Immature natural killer cell (primary cell): Measurements from ENCODE around the gene PRTN3. TPM values are rescaled to one million over a fixed set of nuclear protein-coding genes. Genes with fewer than 3 reads are reported as not detected.

Experiments
- DNase-seq, 3 donors: peaks; one replicate each; pipeline ENCODE4 v3.0.0; 2022; ENCODE audit warnings: mixed read lengths in 1 of 3
- H3K27ac Mint-ChIP-seq, 6 donors: one replicate each; pipeline ENCODE4 v1.8.0; 2020; ENCODE audit warnings: mixed read lengths in 6 of 6, mild to moderate bottlenecking in 5 of 6, inconsistent platforms in 4 of 6, moderate library complexity in 3 of 6
- H3K27me3 Mint-ChIP-seq, 3 donors: one replicate each; pipeline ENCODE4 v1.8.0; 2020 to 2021; ENCODE audit warnings: low read depth in 3 of 3, mild to moderate bottlenecking in 3 of 3, mixed read lengths in 3 of 3, moderate library complexity in 3 of 3, inconsistent platforms in 1 of 3
- H3K36me3 Mint-ChIP-seq, 3 donors: one replicate each; pipeline ENCODE4 v1.8.0; 2020; ENCODE audit warnings: mixed read lengths in 3 of 3, inconsistent platforms in 2 of 3, mild to moderate bottlenecking in 2 of 3
- H3K4me1 Mint-ChIP-seq, 2 donors: one replicate each; pipeline ENCODE4 v1.8.0; 2020; ENCODE audit warnings: inconsistent platforms in 2 of 2, mild to moderate bottlenecking in 2 of 2, mixed read lengths in 2 of 2, moderate library complexity in 1 of 2
- H3K4me3 Mint-ChIP-seq, 5 donors: one replicate each; pipeline ENCODE4 v1.8.0; 2020; ENCODE audit warnings: mild to moderate bottlenecking in 5 of 5, mixed read lengths in 5 of 5, inconsistent platforms in 3 of 5, moderate library complexity in 3 of 5
- H3K9me3 Mint-ChIP-seq, 6 donors: one replicate each; pipeline ENCODE4 v1.8.0; 2020; ENCODE audit warnings: mild to moderate bottlenecking in 6 of 6, mixed read lengths in 6 of 6, inconsistent platforms in 4 of 6, moderate library complexity in 3 of 6
- polyA plus RNA-seq, 3 donors: library from polyadenylated mRNA; unstranded; fragments of 300-500 nt; fragmentation: Illumina TruSeq; gene quantifications; one replicate each; pipeline ENCODE4 v1.2.3, GENCODE V29; 2021

The PRTN3 gene
- polyA plus RNA-seq, 3 donors from 2014 or later = not detected

GRCh38 chr19:863315-863620 is 22.5 kb downstream of the PRTN3 start:
- no peak for DNase-seq
- Mint-ChIP-seq H3K4me1 (peaks cover 19% of the 10 kb centered on the region in 2 donors), H3K4me3 (peak overlapping the region; percentile 80 to 89 (median 82))

DNA sequence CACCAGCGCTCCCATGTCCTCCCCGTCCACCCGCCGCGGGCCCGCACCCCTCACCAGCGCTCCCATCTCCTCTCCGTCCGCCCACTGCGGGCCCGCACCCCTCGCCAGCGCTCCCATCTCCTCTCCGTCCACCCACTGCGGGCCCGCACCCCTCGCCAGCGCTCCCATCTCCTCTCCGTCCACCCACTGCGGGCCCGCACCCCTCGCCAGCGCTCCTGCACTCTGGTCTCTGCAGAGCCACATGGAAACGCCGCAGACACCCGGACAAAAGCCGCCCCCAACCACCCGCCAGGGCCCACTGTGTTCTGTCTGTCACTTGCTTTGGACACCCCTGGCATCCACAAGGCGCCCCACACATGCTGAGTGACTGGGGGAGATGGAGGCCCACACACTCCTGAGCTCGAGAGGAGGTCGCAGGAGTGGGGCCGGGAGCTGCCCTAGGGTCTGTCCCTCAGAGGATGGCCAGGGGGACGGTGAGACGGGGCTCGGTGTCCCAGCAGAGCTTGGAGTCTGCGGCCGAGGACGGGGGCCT is 26.0 kb downstream of the PRTN3 start:
- Mint-ChIP-seq H3K27me3 (peaks cover 9 to 21% (median 10%) of the 10 kb centered on the region in 3 donors), H3K4me3 (no peak overlapping the region), H3K36me3 (peaks cover 4% of the 10 kb centered on the region in 3 donors), H3K9me3 (no peaks in the 10 kb centered on the region), H3K27ac (no peak overlapping the region), H3K4me1 (peaks cover 15 to 19% of the 10 kb centered on the region in 2 donors)
- DNase-seq = no peak

More at GRCh38 chr19:863315-863620, 22.5 kb downstream of the PRTN3 start:
- H3K27ac Mint-ChIP-seq = peak overlapping the region in 4 of 6 donors; percentile 23 to 48 (median 30)
- no peaks in the 10 kb centered on the region for H3K9me3 Mint-ChIP-seq
- H3K27me3 Mint-ChIP-seq = peaks cover 5 to 19% (median 7%) of the 10 kb centered on the region in 3 donors
- H3K36me3 Mint-ChIP-seq = peaks cover 4% of the 10 kb centered on the region in 3 donors

- peaks cover 4% of the 10 kb centered on the region in 3 donors for H3K36me3 Mint-ChIP-seq
- peaks cover 14 to 19% of the 10 kb centered on the region in 2 donors for H3K4me1 Mint-ChIP-seq
- peak overlapping the region in 2 of 6 donors; percentile 40 to 60 for H3K27ac Mint-ChIP-seq
- no peaks in the 10 kb centered on the region for H3K9me3 Mint-ChIP-seq
- H3K27me3 Mint-ChIP-seq = peaks cover 9 to 21% (median 13%) of the 10 kb centered on the region in 3 donors
- no peak overlapping the region for H3K4me3 Mint-ChIP-seq
- DNase-seq = no peak
Observed at GRCh38 chr19:867301-867793, 26.5 kb downstream of the PRTN3 start.

GRCh38 chr19:867855-868457 is 27.2 kb downstream of the PRTN3 start:
- Mint-ChIP-seq H3K9me3 (no peaks in the 10 kb centered on the region), H3K27me3 (peaks cover 6 to 21% (median 11%) of the 10 kb centered on the region in 3 donors), H3K4me3 (no peak overlapping the region), H3K36me3 (peaks cover 4% of the 10 kb centered on the region in 3 donors), H3K27ac (peak overlapping the region in 1 of 6 donors; percentile 60), H3K4me1 (peaks cover 8 to 18% of the 10 kb centered on the region in 2 donors)
- no peak for DNase-seq

GRCh38 chr19:868458-869244 is 27.9 kb downstream of the PRTN3 start:
- H3K27ac Mint-ChIP-seq = no peak overlapping the region

GRCh38 chr19:869245-870177 is 28.7 kb downstream of the PRTN3 start:
- no peak for DNase-seq
- H3K4me3 Mint-ChIP-seq = no peak overlapping the region
- no peaks in the 10 kb centered on the region for H3K9me3 Mint-ChIP-seq
- H3K4me1 Mint-ChIP-seq = peaks cover 0 to 13% of the 10 kb centered on the region in 2 donors
- peaks cover 4% of the 10 kb centered on the region in 3 donors for H3K36me3 Mint-ChIP-seq
- peaks cover 3 to 11% (median 8%) of the 10 kb centered on the region in 3 donors for H3K27me3 Mint-ChIP-seq
- H3K27ac Mint-ChIP-seq = peak overlapping the region in 2 of 6 donors; percentile 35 to 60

More at GRCh38 chr19:868458-869244, 27.9 kb downstream of the PRTN3 start:
- Mint-ChIP-seq H3K4me1 (peaks cover 4 to 17% of the 10 kb centered on the region in 2 donors), H3K27me3 (peaks cover 5 to 14% (median 10%) of the 10 kb centered on the region in 3 donors), H3K36me3 (peaks cover 4% of the 10 kb centered on the region in 3 donors), H3K9me3 (no peaks in the 10 kb centered on the region), H3K4me3 (no peak overlapping the region)
- DNase-seq = no peak

DNA sequence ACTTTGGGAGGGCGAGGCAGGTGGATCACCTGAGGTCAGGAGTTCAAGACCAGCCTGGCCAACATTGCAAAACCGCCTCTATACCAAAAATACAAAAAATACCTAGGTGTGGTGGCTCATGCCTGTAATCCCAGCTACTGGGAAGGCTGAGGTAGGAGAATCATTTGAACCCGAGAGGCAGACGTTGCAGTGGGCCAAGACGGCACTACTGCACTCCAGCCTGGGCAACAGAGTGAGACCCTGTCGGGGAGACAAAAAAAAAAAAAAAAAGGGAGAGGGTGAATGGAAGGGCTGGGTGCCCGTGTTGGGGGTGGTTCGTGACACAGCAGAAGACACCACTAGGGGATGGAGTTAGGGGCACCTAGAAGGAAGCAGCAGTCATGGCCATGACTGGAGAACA is 29.5 kb downstream of the PRTN3 start:
- no peaks in the 10 kb centered on the region for H3K9me3 Mint-ChIP-seq
- peaks cover 0 to 13% of the 10 kb centered on the region in 2 donors for H3K4me1 Mint-ChIP-seq
- H3K27me3 Mint-ChIP-seq = peaks cover 3 to 11% (median 8%) of the 10 kb centered on the region in 3 donors
- no peak for DNase-seq
- H3K36me3 Mint-ChIP-seq = peaks cover 4% of the 10 kb centered on the region in 3 donors
- peak overlapping the region in 1 of 6 donors; percentile 65 for H3K27ac Mint-ChIP-seq
- no peak overlapping the region for H3K4me3 Mint-ChIP-seq

DNA sequence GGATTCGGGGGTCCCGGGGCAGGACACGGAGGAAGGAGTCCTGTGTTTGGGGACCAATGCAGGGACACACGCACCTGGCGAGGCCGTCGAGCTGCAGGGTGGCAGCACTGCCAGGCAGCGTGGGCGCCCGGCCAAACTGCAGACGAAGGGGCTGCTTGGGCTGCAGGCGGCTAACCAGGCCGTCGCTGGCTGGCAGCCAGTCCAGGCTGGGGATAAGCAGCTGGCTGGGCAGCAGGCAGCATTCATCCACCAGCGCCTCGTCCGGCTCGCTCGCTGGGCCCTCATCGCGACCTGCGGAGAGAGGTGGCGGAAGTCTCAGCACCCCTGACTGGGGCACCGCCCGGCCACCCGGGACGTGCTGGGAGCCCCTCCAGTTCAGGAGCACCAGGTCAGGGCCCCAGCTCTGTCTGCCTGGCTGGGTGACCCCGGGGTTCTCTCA is 30.2 kb downstream of the PRTN3 start:
- peaks cover 4 to 5% (median 4%) of the 10 kb centered on the region in 3 donors for H3K36me3 Mint-ChIP-seq
- DNase-seq = no peak
- H3K9me3 Mint-ChIP-seq = no peaks in the 10 kb centered on the region
- H3K4me1 Mint-ChIP-seq = peaks cover 0 to 13% of the 10 kb centered on the region in 2 donors
- peaks cover 3 to 11% (median 8%) of the 10 kb centered on the region in 3 donors for H3K27me3 Mint-ChIP-seq
- H3K27ac Mint-ChIP-seq = no peak overlapping the region
- H3K4me3 Mint-ChIP-seq = no peak overlapping the region

GRCh38 chr19:871446-872265 is 30.9 kb downstream of the PRTN3 start:
- peak in 1 of 3 donors; percentile 33 for DNase-seq
- H3K4me1 Mint-ChIP-seq = peaks cover 0 to 13% of the 10 kb centered on the region in 2 donors
- H3K27ac Mint-ChIP-seq = peak overlapping the region in 3 of 6 donors; percentile 30 to 64 (median 61)
- H3K9me3 Mint-ChIP-seq = no peaks in the 10 kb centered on the region
- H3K36me3 Mint-ChIP-seq = peaks cover 4 to 8% (median 4%) of the 10 kb centered on the region in 3 donors
- peaks cover 3 to 11% (median 8%) of the 10 kb centered on the region in 3 donors for H3K27me3 Mint-ChIP-seq
- H3K4me3 Mint-ChIP-seq = no peak overlapping the region

GRCh38 chr19:872266-872951 is 31.6 kb downstream of the PRTN3 start:
- peaks cover 3 to 11% (median 8%) of the 10 kb centered on the region in 3 donors for H3K27me3 Mint-ChIP-seq
- peak overlapping the region in 4 of 6 donors; percentile 17 to 78 (median 63) for H3K27ac Mint-ChIP-seq
- peak overlapping the region in 4 of 5 donors; percentile 35 to 70 (median 69) for H3K4me3 Mint-ChIP-seq
- peak in 2 of 3 donors; percentile 67 to 71 for DNase-seq
- H3K9me3 Mint-ChIP-seq = no peaks in the 10 kb centered on the region
- peaks cover 2 to 7% (median 3%) of the 10 kb centered on the region in 3 donors for H3K36me3 Mint-ChIP-seq
- peaks cover 0 to 13% of the 10 kb centered on the region in 2 donors for H3K4me1 Mint-ChIP-seq

- H3K27ac Mint-ChIP-seq = peak overlapping the region in 3 of 6 donors; percentile 64 to 81 (median 73)
- H3K36me3 Mint-ChIP-seq = peaks cover 0 to 4% (median 0%) of the 10 kb centered on the region in 3 donors
- H3K9me3 Mint-ChIP-seq = no peaks in the 10 kb centered on the region
- peak overlapping the region in 3 of 5 donors; percentile 54 to 72 (median 70) for H3K4me3 Mint-ChIP-seq
- DNase-seq = peak in 2 of 3 donors; percentile 64 to 69
- peaks cover 0 to 13% of the 10 kb centered on the region in 2 donors for H3K4me1 Mint-ChIP-seq
- H3K27me3 Mint-ChIP-seq = peaks cover 3 to 11% (median 8%) of the 10 kb centered on the region in 3 donors
Observed at GRCh38 chr19:873084-873483, 32.3 kb downstream of the PRTN3 start.
